Right cardiac atrium (tissue), 5 donors: ENCODE data around the gene TAGLN. TPM values are rescaled to one million over a fixed set of nuclear protein-coding genes. Genes with fewer than 3 reads are reported as not detected.

ENCODE experiments used
- ATAC-seq, 2 donors: fragments of 200-7000 bp; cut with Tn5 transposase; one replicate each; pipeline versions ENCODE4 v1.8.0 to v1.9.1; 2020; ENCODE audit warnings: moderate library complexity in 2 of 2, mild to moderate bottlenecking in 1 of 2
- DNase-seq, 3 donors: peaks; one replicate each; pipeline ENCODE4 v3.0.0-alpha.2; 2020
- H3K27ac ChIP-seq: one replicate; pipeline ENCODE4 v1.5.1; 2013; ENCODE audit warnings: mild to moderate bottlenecking, low read length, control low read depth, moderate library complexity
- H3K27me3 ChIP-seq: one replicate; pipeline ENCODE4 v1.6.1; 2013; ENCODE audit not compliant: control insufficient read depth, insufficient read depth
- H3K4me1 ChIP-seq: one replicate; pipeline ENCODE4 v1.6.1; 2013; ENCODE audit warnings: low read length; ENCODE audit not compliant: control insufficient read depth, insufficient read depth
- H3K4me3 ChIP-seq: one replicate; pipeline ENCODE4 v1.5.1; 2013; ENCODE audit warnings: low read length, control low read depth
- H3K9me3 ChIP-seq: one replicate; pipeline ENCODE4 v1.6.1; 2013; ENCODE audit warnings: low read length; ENCODE audit not compliant: control insufficient read depth
- WGBS: extraction: QIAGEN DNeasy Blood & Tissue Kit; methylation state at CpG from one replicate; pipeline ENCODE4 v1.1.7; 2013; 5-methylcytosine and 5-hydroxymethylcytosine counted together
- intact Hi-C, 4 donors: fragments of 100-400 bp; cut with DNase I; formaldehyde crosslinking; loops; one replicate each; pipeline versions ENCODE4 v1.11.0 to v1.14.0; 2022 to 2023
- polyA plus RNA-seq: library from polyadenylated mRNA; stranded (reverse); fragments of 200-250 nt; gene quantifications from one replicate; pipeline ENCODE4 v1.2.3, GENCODE V29; 2013
- total RNA-seq, 4 donors: library from RNA; stranded (reverse); fragmentation: NEBNext Ultra II Directional; extraction: Animal tissue kit (Norgen Biotek cat#: 25700); gene quantifications; one replicate each; pipeline ENCODE4 v1.2.1, GENCODE V29; 2021
- donor health status: healthy with polysubstance abuse.
- donor health status: DM: no; HTN: yes; CAD: no.
- donor health status: DM: no; HTN: no; CAD: no.
- donor health status: DM: no; HTN: yes; CAD: no; lungs with severe emphysema.
- donor health status: DM: yes; HTN: yes; CAD: no.

TAGLN gene
- total and polyA plus RNA-seq, 5 donors = 414 to 1,307 (median 937) TPM

DNA sequence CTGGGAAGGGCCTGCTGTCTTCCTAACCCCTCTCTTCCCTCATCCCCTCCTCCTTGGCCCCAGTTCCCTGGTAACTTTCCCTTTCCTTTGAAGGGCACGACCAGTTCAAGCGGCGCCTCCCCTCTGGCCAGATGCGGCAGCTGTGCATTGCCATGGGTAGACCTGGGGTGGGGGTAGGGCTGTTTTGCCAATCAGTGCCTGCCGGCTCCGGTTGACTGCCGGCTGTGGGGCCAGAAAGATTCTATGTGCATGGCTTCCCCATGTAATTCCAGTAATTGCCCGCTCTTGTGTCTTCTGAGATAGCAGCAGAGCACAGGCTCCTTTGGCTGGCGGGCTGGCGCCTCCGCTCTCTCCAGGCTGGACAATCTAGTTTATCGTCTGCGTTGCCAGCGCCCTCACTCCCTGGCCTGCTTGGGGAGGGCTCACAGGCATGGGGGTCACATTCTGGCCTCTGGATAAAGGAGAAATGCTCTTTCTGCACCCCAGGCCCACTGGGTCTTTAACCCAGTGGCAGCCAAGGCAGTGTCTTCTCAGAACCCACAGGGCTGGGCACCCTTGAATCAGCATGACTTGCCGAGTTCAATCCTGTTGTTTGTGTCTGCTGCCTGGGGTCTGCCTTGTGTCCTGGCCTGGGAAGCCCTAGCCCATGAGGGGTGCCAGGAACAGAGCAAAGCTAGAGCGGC, 11.2 kb upstream of the TAGLN start:
- DNase-seq (peak in 2 of 3 donors; percentile 43), ATAC-seq (no peak)
- Histone ChIP-seq H3K27ac (no peak overlapping the region), H3K4me1 (no peaks in the 10 kb centered on the region), H3K27me3 (no peaks in the 10 kb centered on the region), H3K9me3 (no peaks in the 10 kb centered on the region), H3K4me3 (no peak overlapping the region)
- 90% methylated on average over 16 of the region's 16 CpGs for WGBS
- intact Hi-C loops = loop anchor here in 1 of 4 donors (5.0 kb wide), 1 partner anchor 34 kb away; no protein-coding TSS in a partner anchor

- Histone ChIP-seq H3K4me3 (no peak overlapping the region), H3K27me3 (no peaks in the 10 kb centered on the region), H3K4me1 (no peaks in the 10 kb centered on the region), H3K9me3 (no peaks in the 10 kb centered on the region), H3K27ac (no peak overlapping the region)
- ATAC-seq (peak in 1 of 2 donors; percentile 17), DNase-seq (peak in 2 of 3 donors; percentile 73 to 77)
- intact Hi-C loops = loop anchor here in 1 of 4 donors (5.0 kb wide), 1 partner anchor 34 kb away; no protein-coding TSS in a partner anchor
- 81% methylated on average over 20 of the region's 20 CpGs for WGBS
These were observed 10.5 kb upstream of the TAGLN start for GRCh38 chr11:117188620-117189081.

GRCh38 chr11:117189191-117189940, 9.8 kb upstream of the TAGLN start:
- no peaks in the 10 kb centered on the region for H3K27me3 ChIP-seq
- H3K4me1 ChIP-seq = no peaks in the 10 kb centered on the region
- no peak overlapping the region for H3K4me3 ChIP-seq
- WGBS = 90% methylated on average over 22 of the region's 22 CpGs
- no peak overlapping the region for H3K27ac ChIP-seq
- no peaks in the 10 kb centered on the region for H3K9me3 ChIP-seq
- DNase-seq (peak in 1 of 3 donors; percentile 64), ATAC-seq (peak in 1 of 2 donors; percentile 10)
- intact Hi-C loops = loop anchor here in 1 of 4 donors (5.0 kb wide), 1 partner anchor 33 kb away; no protein-coding TSS in a partner anchor

- Histone ChIP-seq H3K4me1 (no peaks in the 10 kb centered on the region), H3K4me3 (no peak overlapping the region), H3K9me3 (no peaks in the 10 kb centered on the region), H3K27me3 (no peaks in the 10 kb centered on the region), H3K27ac (no peak overlapping the region)
- intact Hi-C loops = loop anchor here in 1 of 4 donors (5.0 kb wide), 1 partner anchor 32 kb away; no protein-coding TSS in a partner anchor
- ATAC-seq (no peak), DNase-seq (peak in 1 of 3 donors; percentile 34)
- 82% methylated on average over 8 of the region's 8 CpGs for WGBS
These were observed 9.1 kb upstream of the TAGLN start for GRCh38 chr11:117189941-117190544.

DNA sequence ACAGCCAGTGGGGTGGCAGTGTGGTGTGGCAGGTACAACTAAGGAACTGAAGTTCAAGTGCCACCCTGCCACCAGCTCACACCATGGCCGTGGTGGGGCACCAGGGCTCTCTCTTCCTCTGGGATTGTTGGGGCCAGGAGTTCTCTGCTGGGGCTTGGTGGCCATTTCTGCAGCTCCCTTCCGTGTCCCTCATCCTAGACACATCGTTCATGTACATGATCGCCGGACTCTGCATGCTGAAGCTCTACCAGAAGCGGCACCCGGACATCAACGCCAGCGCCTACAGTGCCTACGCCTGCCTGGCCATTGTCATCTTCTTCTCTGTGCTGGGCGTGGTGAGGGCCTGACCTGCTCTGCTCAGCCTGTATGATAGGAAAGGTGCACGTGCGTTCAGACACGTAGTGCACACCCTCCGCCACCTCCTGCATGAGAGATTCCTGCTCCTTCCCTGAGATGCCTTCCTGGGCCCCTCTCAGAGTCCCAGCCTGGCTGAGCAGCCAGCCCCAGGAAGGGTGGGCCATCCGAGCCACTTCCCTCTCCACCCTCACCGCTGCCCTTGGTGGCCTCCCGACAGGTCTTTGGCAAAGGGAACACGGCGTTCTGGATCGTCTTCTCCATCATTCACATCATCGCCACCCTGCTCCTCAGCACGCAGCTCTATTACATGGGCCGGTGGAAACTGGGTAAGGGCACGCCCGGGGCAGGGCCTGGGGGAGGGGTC, 7.3 kb upstream of the TAGLN start:
- ATAC-seq = no peak
- H3K4me1 ChIP-seq = no peaks in the 10 kb centered on the region
- whole genome bisulfite sequencing = 91% methylated on average over 26 of the region's 26 CpGs
- H3K4me3 ChIP-seq = no peak overlapping the region
- intact Hi-C loops = no loop called here
- H3K27me3 ChIP-seq = no peaks in the 10 kb centered on the region
- no peak overlapping the region for H3K27ac ChIP-seq
- DNase-seq = peak in 1 of 3 donors; percentile 47
- H3K9me3 ChIP-seq = no peaks in the 10 kb centered on the region

- DNase-seq = peak in 1 of 3 donors; percentile 36
- WGBS = 93% methylated on average over 17 of the region's 17 CpGs
- H3K27me3 ChIP-seq = no peaks in the 10 kb centered on the region
- intact Hi-C loops = no loop called here
- no peak overlapping the region for H3K27ac ChIP-seq
- no peaks in the 10 kb centered on the region for H3K9me3 ChIP-seq
- no peak overlapping the region for H3K4me3 ChIP-seq
- ATAC-seq = no peak
- H3K4me1 ChIP-seq = no peaks in the 10 kb centered on the region
These were observed 6.7 kb upstream of the TAGLN start for GRCh38 chr11:117192401-117192875.

DNA sequence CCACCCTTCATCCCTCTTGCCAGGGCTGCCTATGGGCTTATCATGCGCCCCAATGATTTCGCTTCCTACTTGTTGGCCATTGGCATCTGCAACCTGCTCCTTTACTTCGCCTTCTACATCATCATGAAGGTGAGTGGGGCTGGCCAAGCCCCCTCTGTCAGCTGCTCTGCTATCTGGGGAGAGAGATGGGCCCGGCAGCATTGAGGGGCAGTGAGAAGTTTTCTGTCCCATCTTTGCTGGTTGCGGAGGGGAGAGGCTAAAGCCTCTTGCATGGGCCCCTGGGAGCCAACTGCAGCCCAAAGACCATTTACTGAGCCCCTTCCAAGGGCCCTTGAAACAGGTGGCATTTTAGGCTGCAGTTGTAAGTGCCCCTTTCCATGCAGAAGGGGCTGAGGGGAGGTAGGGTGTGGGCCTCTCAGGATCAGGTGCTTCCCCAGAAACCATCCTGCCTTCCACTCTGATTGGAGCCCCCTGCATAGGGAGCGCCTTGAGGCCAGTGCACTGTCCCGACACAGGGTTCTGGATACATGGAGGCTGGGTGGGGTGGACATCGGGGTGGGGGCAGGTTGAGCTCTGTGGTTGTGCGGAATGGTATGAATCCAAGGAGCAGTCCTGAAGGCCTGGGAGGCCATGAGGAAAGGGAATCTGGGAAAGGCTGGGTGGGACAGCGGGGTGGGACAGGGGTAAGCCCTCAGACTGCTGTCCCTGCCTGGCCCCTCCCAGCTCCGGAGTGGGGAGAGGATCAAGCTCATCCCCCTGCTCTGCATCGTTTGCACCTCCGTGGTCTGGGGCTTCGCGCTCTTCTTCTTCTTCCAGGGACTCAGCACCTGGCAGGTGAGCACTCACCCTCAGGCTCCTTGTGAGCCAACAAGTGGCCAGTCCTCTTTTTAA, 5.8 kb upstream of the TAGLN start:
- 94% methylated on average over 15 of the region's 15 CpGs for whole genome bisulfite sequencing
- intact Hi-C loops = no loop called here
- H3K4me1 ChIP-seq = no peaks in the 10 kb centered on the region

GRCh38 chr11:117194267-117194666, 4.9 kb upstream of the TAGLN start:
- Histone ChIP-seq H3K4me1 (no peaks in the 10 kb centered on the region), H3K27me3 (no peaks in the 10 kb centered on the region), H3K27ac (no peak overlapping the region), H3K9me3 (no peaks in the 10 kb centered on the region), H3K4me3 (no peak overlapping the region)
- 74% methylated on average over 5 of the region's 5 CpGs for WGBS
- DNase-seq = peak in 1 of 3 donors; percentile 22
- ATAC-seq = no peak
- intact Hi-C loops = no loop called here

More for the DNA sequence above, 5.8 kb upstream of the TAGLN start:
- DNase-seq (peak in 1 of 3 donors; percentile 50), ATAC-seq (no peak)
- Histone ChIP-seq H3K4me3 (no peak overlapping the region), H3K9me3 (no peaks in the 10 kb centered on the region), H3K27me3 (no peaks in the 10 kb centered on the region), H3K27ac (no peak overlapping the region)

DNA sequence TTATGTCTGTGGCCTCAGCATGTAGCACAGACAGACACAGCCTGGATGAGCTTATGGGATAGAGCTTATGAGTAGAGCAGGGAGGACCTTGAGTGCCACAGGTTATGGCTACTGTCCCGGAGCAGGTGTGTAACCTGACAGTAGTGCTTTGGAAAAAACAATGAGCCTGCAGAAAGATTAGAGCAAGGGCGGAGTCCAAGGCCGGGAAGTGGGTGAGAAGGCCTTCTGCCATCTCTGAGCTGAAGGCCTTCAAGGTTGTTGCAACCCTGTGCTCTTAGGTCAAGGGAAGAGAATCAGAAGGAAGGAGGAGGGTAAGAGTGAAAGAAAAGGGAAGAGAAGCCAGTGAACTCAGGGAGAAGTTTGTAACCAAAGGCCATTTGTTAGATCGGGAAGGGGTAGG, 3.9 kb upstream of the TAGLN start:
- no peak overlapping the region for H3K4me3 ChIP-seq
- no peaks in the 10 kb centered on the region for H3K9me3 ChIP-seq
- H3K27me3 ChIP-seq = no peaks in the 10 kb centered on the region
- no peak overlapping the region for H3K27ac ChIP-seq
- WGBS = 85% methylated on average over 4 of the region's 4 CpGs
- peak in 2 of 3 donors; percentile 10 to 49 for DNase-seq
- intact Hi-C loops = no loop called here
- no peak for ATAC-seq
- H3K4me1 ChIP-seq = no peaks in the 10 kb centered on the region
